Uterus (tissue), 4 donors: ENCODE data around the gene FGR. TPM values are rescaled to one million over a fixed set of nuclear protein-coding genes. Genes with fewer than 3 reads are reported as not detected.

Experiments used
- DNase-seq, 2 donors: peaks; one replicate each; pipeline ENCODE4 v3.0.0-alpha.2; 2019 to 2020
- H3K27ac ChIP-seq, 2 donors: fragments of 200-600 bp; sonication (generic); 1 replicate in 1 of 2; 2 replicates in 1 of 2; pipeline ENCODE4 v1.5.1; 2016 to 2018
- H3K27me3 ChIP-seq, 2 donors: fragments of 200-600 bp; sonication (generic); one replicate each; pipeline ENCODE4 v1.5.1; 2018 to 2019; ENCODE audit warnings: control low read depth in 1 of 2
- H3K36me3 ChIP-seq, 2 donors: fragments of 200-600 bp; sonication (generic); one replicate each; pipeline ENCODE4 v1.5.1; 2019; ENCODE audit warnings: control low read depth in 1 of 2
- H3K4me1 ChIP-seq, 2 donors: fragments of 200-600 bp; sonication (generic); one replicate each; pipeline ENCODE4 v1.5.1; 2018 to 2019; ENCODE audit warnings: control low read depth in 1 of 2
- H3K4me3 ChIP-seq, 2 donors: fragments of 200-600 bp; sonication (generic); 1 replicate in 1 of 2; 2 replicates in 1 of 2; pipeline ENCODE4 v1.5.1; 2018 to 2019; ENCODE audit warnings: mild to moderate bottlenecking in 1 of 2
- H3K9me3 ChIP-seq, 2 donors: fragments of 200-600 bp; sonication (generic); one replicate each; pipeline ENCODE4 v1.5.1; 2019; ENCODE audit warnings: control low read depth in 1 of 2
- CTCF ChIP-seq, 4 experiments: fragments of 200-600 bp in 2 of 4; fragments of 450-650 bp in 2 of 4; sonication (generic) in 2 of 4; IDR thresholded peaks; one replicate each; pipeline ENCODE4 v1.5.1; 2016 to 2019; ENCODE audit warnings: antibody characterized with exemption in 4 of 4, mild to moderate bottlenecking in 2 of 4, moderate library complexity in 1 of 4
- POLR2A ChIP-seq, 2 donors: fragments of 450-650 bp; IDR thresholded peaks; one replicate each; pipeline ENCODE4 v1.6.1; 2016; ENCODE audit warnings: antibody characterized with exemption in 2 of 2, mild to moderate bottlenecking in 1 of 2, moderate library complexity in 1 of 2
- intact Hi-C: fragments of 100-400 bp; cut with DNase I; formaldehyde crosslinking; loops from one replicate; pipeline ENCODE4 v1.15.1; 2023; ENCODE audit warnings: low total_unique reads
- total RNA-seq, 4 donors: library from RNA; depleted of rRNA in 3 of 4; stranded (reverse); fragments of >200 nt in 3 of 4; gene quantifications; one replicate each; pipeline versions ENCODE4 v1.1.0 to v1.2.4, GENCODE V29; 2014 to 2023
- donor health status: DM: yes; HTN: yes; CAD: no.

Gene FGR
- total RNA-seq, 4 donors from 2014 or later: 3.0 to 35.9 (median 18.8) TPM

GRCh38 chr1:27588256-27589232 lies 46.4 kb downstream of the FGR start:
- no peak overlapping the region for H3K4me3 ChIP-seq
- H3K9me3 ChIP-seq: no peaks in the 10 kb centered on the region
- intact Hi-C loops: no loop called here
- no peaks in the 10 kb centered on the region for H3K36me3 ChIP-seq
- peak overlapping the region; percentile 92 to 99 for H3K27ac ChIP-seq
- peaks cover 19 to 35% of the 10 kb centered on the region in 2 donors for H3K4me1 ChIP-seq
- peak in 1 of 2 donors; percentile 38 for DNase-seq
- no peak for TF ChIP-seq CTCF (IDR thresholded peaks at IDR 0.05)
- H3K27me3 ChIP-seq: no peaks in the 10 kb centered on the region

- H3K9me3 ChIP-seq: no peaks in the 10 kb centered on the region
- intact Hi-C loops: no loop called here
- peak overlapping the region; percentile 92 to 99 for H3K27ac ChIP-seq
- TF ChIP-seq POLR2A (IDR thresholded peaks at IDR 0.05) (no peak), CTCF (IDR thresholded peaks at IDR 0.05) (no peak)
- no peak overlapping the region for H3K4me3 ChIP-seq
- no peaks in the 10 kb centered on the region for H3K27me3 ChIP-seq
- no peaks in the 10 kb centered on the region for H3K36me3 ChIP-seq
- DNase-seq: no peak
- peaks cover 13 to 19% of the 10 kb centered on the region in 2 donors for H3K4me1 ChIP-seq
Measured at GRCh38 chr1:27585684-27586083, 49.3 kb downstream of the FGR start.

- no peaks in the 10 kb centered on the region for H3K36me3 ChIP-seq
- intact Hi-C loops: no loop called here
- no peak for TF ChIP-seq CTCF (IDR thresholded peaks at IDR 0.05)
- no peak for TF ChIP-seq POLR2A (IDR thresholded peaks at IDR 0.05)
- H3K9me3 ChIP-seq: no peaks in the 10 kb centered on the region
- peak overlapping the region; percentile 32 to 39 for H3K27ac ChIP-seq
- peaks cover 3 to 6% of the 10 kb centered on the region in 2 donors for H3K4me1 ChIP-seq
- DNase-seq: no peak
- no peaks in the 10 kb centered on the region for H3K27me3 ChIP-seq
- no peak overlapping the region for H3K4me3 ChIP-seq
Measured at GRCh38 chr1:27584453-27584852, 50.5 kb downstream of the FGR start.

- intact Hi-C loops: no loop called here
- Histone ChIP-seq H3K36me3 (no peaks in the 10 kb centered on the region), H3K9me3 (no peaks in the 10 kb centered on the region), H3K4me1 (peaks cover 0 to 5% of the 10 kb centered on the region in 2 donors), H3K4me3 (no peak overlapping the region), H3K27ac (peak overlapping the region; percentile 39 to 75), H3K27me3 (no peaks in the 10 kb centered on the region)
- TF ChIP-seq CTCF (IDR thresholded peaks at IDR 0.05) (no peak), POLR2A (IDR thresholded peaks at IDR 0.05) (no peak)
- no peak for DNase-seq
Measured at GRCh38 chr1:27583479-27583878, 51.5 kb downstream of the FGR start.

- Histone ChIP-seq H3K9me3 (no peaks in the 10 kb centered on the region), H3K27me3 (no peaks in the 10 kb centered on the region), H3K36me3 (no peaks in the 10 kb centered on the region), H3K4me3 (no peak overlapping the region), H3K27ac (peak overlapping the region; percentile 75 to 94), H3K4me1 (peaks cover 0 to 18% of the 10 kb centered on the region in 2 donors)
- TF ChIP-seq CTCF (IDR thresholded peaks at IDR 0.05) (no peak), POLR2A (IDR thresholded peaks at IDR 0.05) (no peak)
- intact Hi-C loops: no loop called here
- peak in 1 of 2 donors; percentile 56 for DNase-seq
Measured at GRCh38 chr1:27581823-27582243, 53.2 kb downstream of the FGR start.
